Measurements from ENCODE around the gene LDAF1. TPM values are rescaled to one million over a fixed set of nuclear protein-coding genes. Genes with fewer than 3 reads are reported as not detected.

LDAF1 gene
- total RNA-seq, 1 donor from 2014 or later, result 29.7 TPM

DNA sequence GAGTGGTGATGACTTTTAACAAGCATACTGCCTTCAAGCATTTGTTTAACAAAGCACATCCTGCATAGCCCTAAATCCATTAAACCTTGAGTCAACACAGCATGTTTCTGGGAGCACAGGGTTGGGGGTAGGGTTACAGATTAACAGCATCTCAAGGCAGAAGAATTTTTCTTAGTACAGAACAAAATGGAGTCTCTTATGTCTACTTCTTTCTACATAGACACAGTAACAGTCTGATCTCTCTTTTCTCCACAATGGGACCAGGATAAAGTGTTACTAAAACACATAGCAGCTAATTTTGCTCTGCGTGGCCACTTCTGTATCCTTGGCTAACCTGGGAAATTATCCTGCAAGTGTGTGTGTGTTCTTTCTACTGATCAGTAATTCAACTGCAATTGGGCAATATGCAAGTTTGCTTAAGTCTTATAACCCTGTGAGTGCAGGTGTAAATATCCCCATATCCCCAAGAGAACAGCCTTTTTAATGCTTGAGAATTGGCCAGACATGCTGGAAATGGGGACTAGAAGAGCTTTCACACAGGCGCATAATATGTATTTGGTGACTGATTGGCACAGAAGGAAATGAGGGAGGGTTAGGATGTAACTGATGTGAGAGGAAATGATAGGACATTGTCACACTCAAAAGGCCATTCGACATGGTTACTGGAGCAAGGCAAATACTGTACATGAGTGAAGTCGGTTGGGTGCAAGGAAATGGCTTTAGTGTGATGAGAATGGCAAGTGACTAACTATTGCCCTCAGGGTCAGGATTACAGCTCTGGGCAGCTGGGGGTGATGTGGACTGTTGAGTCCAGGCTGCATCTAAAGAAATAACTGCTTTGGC, 64.2 kb downstream of the LDAF1 start:
- intact Hi-C loops (cut with DNase I), result no loop called here

DNA sequence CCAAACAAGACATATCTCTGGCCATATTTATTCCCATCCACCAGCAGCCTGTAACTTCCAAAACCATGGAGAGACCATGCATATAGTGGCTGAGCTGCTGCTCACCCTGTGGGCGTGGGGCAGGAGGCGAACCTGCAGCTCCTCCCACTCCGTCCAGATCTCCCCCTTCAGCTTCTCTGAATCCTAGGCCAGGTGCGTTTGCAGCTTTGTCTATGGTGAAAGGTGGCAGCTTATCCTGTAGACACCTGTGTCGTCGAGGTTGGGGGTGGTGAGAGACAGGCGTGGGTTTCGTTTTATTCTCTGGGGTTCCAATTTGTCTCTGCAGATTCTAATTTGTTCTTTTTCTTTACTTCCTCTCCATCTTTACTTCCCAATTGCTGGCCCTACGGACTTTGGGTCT, 65.3 kb downstream of the LDAF1 start:
- DNase-seq (ENCODE audit: low spot score), result no peak
- no peak for ATAC-seq
- intact Hi-C loops (cut with DNase I), result no loop called here

More for the DNA sequence above, 64.2 kb downstream of the LDAF1 start:
- DNase-seq (ENCODE audit: low spot score) (no peak), ATAC-seq (no peak)

DNA sequence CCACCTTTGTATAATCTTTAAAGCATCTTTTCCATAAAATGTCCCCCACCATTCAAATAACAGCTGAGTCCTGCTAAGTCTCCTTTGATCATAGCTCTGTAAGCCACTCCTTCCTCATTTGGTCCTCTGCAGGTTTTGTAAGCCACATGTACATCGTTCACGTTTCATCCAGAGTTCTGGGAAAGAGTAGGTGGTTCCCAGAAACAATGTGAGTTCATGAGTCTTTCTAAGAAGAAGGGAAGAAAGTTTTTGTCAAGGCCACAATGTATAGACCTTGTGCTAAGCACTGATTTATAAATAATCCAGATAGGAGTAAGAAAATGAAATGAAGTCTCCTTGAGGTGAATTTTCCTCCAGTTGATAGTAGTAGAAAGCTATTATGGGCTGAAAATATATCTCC, 66.3 kb downstream of the LDAF1 start:
- ATAC-seq, result no peak
- no peak for DNase-seq (ENCODE audit: low spot score)
- intact Hi-C loops (cut with DNase I), result no loop called here

DNA sequence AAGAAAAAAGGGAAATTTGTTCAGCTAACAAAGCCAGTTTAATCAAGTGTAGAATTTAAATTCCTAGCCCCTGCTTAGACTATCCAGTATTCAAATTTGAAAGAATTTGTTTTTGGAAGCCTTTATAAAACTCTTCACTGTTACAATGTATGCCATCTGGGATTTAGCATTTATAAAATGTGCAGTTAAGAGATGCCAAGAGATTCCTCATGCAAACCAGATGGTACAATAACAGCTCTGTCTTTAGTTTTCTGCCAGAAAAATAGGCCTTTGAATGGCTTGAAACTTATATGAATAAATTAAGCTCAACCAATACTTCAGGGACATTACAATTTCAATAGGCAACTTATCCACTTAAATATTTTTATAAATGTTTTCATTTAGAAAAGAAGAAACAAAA, 68.3 kb downstream of the LDAF1 start:
- DNase-seq (ENCODE audit: low spot score), result no peak
- intact Hi-C loops (cut with DNase I), result no loop called here
- ATAC-seq, result no peak

DNA sequence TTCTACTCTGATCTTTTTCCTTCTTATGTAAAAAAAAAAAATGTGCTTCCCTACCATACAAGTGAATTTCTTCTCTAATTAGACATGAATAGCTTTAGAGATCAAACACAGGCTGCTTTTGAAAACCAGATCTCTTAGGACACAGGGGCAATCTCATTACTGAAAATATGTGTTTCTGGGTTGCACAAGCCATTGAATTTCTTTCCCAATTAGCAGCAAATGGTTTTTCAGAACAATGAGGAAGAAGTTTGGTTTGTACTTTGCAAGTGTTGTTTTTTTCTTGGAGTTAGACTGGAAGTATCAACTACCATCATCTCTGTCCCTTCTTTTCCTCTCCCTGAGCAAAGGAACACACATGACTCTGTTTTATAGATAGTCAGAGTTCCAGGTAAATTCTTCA, 69.4 kb downstream of the LDAF1 start:
- ATAC-seq (no peak), DNase-seq (ENCODE audit: low spot score) (no peak)
- intact Hi-C loops (cut with DNase I), result no loop called here

DNA sequence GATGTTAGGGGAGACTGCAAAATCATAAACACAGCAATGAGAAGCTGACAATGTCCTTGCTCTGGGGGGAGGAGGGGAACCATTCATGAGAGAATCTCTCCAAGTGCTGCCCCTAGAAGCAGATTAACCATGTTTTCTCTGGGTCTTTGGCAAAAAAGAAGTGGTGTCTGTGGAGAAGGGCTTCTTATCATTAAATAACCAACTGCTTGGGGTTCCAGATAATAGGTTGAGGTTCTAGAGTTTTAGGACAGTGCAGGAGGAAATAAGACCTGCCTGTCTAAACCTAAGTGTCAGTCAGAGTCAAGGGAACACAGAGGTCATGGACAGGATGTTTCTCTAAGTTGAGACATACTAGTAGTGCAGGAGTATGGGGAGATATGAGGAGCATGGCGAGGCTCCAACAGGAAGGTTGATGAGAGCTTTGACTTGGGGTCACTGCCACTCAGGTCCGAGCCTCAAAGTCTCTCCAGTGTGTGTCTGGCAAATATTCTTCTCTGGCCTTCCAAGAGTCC, 69.9 kb downstream of the LDAF1 start:
- DNase-seq (ENCODE audit: low spot score), result no peak
- intact Hi-C loops (cut with DNase I), result no loop called here
- ATAC-seq, result no peak

Other genes with a start within 250 kb of the LDAF1 start
- gene DNAH3, start 7.8 kb upstream of the LDAF1 start, total RNA-seq, result 0.36 TPM
- gene ZP2, start 52.9 kb downstream of the LDAF1 start, total RNA-seq, result not detected
- not detected for gene ANKS4B, start 75.0 kb downstream of the LDAF1 start, total RNA-seq
- 0.53 TPM for gene CRYM, start 119.6 kb downstream of the LDAF1 start, total RNA-seq